ENCODE data around the gene GSK3A. TPM values are rescaled to one million over a fixed set of nuclear protein-coding genes. Genes with fewer than 3 reads are reported as not detected.

Gene GSK3A
- total RNA-seq, 2 donors from 2014 or later: 12.5 to 14.5 TPM

GRCh38 chr19:42252365-42253244 is 10.2 kb upstream of the GSK3A start:
- no peaks in the 10 kb centered on the region for H3K27me3 ChIP-seq
- intact Hi-C loops (cut with DNase I): no loop called here
- H3K9me3 ChIP-seq: no peaks in the 10 kb centered on the region
- peak overlapping the region; percentile 61 to 92 for H3K4me3 ChIP-seq
- H3K4me1 ChIP-seq: peaks cover 36% of the 10 kb centered on the region
- ATAC-seq (peak; percentile 7), DNase-seq (peak; percentile 56 to 65 (median 60))
- 4 to 8% methylated on average over 26 to 27 of the region's 27 CpGs for WGBS, 2 donors
- peak overlapping the region; percentile 94 to 99 (median 98) for H3K27ac ChIP-seq
- H3K36me3 ChIP-seq (replicated peaks in 1 of 2; ENCODE audit: insufficient read depth in 1 of 2, low read depth in 2 of 2): peaks cover 0 to 9% of the 10 kb centered on the region in 2 donors
- TF ChIP-seq POLR2A (IDR thresholded peaks at IDR 0.05): peak in 2 of 3 donors; percentile 35 to 42
- no peak for TF ChIP-seq CTCF (IDR thresholded peaks at IDR 0.05)

GRCh38 chr19:42251572-42252358 is 9.4 kb upstream of the GSK3A start:
- no peak for TF ChIP-seq POLR2A (IDR thresholded peaks at IDR 0.05)
- TF ChIP-seq CTCF (IDR thresholded peaks at IDR 0.05): no peak
- Histone ChIP-seq H3K4me1 (peaks cover 39% of the 10 kb centered on the region), H3K27ac (peak overlapping the region; percentile 50 to 98 (median 96)), H3K9me3 (no peaks in the 10 kb centered on the region), H3K27me3 (no peaks in the 10 kb centered on the region), H3K36me3 (replicated peaks in 1 of 2; ENCODE audit: insufficient read depth in 1 of 2, low read depth in 2 of 2) (peaks cover 0 to 9% of the 10 kb centered on the region in 2 donors), H3K4me3 (no peak overlapping the region)
- DNase-seq (peak in 1 of 4 donors; percentile 17), ATAC-seq (no peak)
- intact Hi-C loops (cut with DNase I): no loop called here
- WGBS, 2 donors: 74 to 77% methylated on average over 4 of the region's 4 CpGs

- intact Hi-C loops (cut with DNase I): no loop called here
- DNase-seq (peak in 2 of 4 donors; percentile 30 to 36), ATAC-seq (no peak)
- Histone ChIP-seq H3K9me3 (no peaks in the 10 kb centered on the region), H3K27me3 (no peaks in the 10 kb centered on the region), H3K4me1 (peaks cover 47% of the 10 kb centered on the region), H3K4me3 (no peak overlapping the region), H3K27ac (peak overlapping the region; percentile 50 to 98 (median 96)), H3K36me3 (replicated peaks in 1 of 2; ENCODE audit: insufficient read depth in 1 of 2, low read depth in 2 of 2) (peaks cover 0 to 9% of the 10 kb centered on the region in 2 donors)
- WGBS, 2 donors: 25 to 42% methylated on average over 16 to 19 of the region's 19 CpGs
- no peak for TF ChIP-seq POLR2A (IDR thresholded peaks at IDR 0.05)
- TF ChIP-seq CTCF (IDR thresholded peaks at IDR 0.05): no peak
Measured at GRCh38 chr19:42250666-42251531, 8.5 kb upstream of the GSK3A start.

GRCh38 chr19:42250183-42250665 is 7.8 kb upstream of the GSK3A start:
- H3K27ac ChIP-seq: peak overlapping the region; percentile 45 to 98 (median 96)
- TF ChIP-seq CTCF (IDR thresholded peaks at IDR 0.05) (no peak), POLR2A (IDR thresholded peaks at IDR 0.05) (no peak)
- peaks cover 0 to 9% of the 10 kb centered on the region in 2 donors for H3K36me3 ChIP-seq (replicated peaks in 1 of 2; ENCODE audit: insufficient read depth in 1 of 2, low read depth in 2 of 2)
- peaks cover 48% of the 10 kb centered on the region for H3K4me1 ChIP-seq
- no peaks in the 10 kb centered on the region for H3K27me3 ChIP-seq
- H3K9me3 ChIP-seq: no peaks in the 10 kb centered on the region
- ATAC-seq (no peak), DNase-seq (no peak)
- 62 to 85% methylated on average over 4 to 11 of the region's 15 CpGs for WGBS, 2 donors
- intact Hi-C loops (cut with DNase I): no loop called here
- no peak overlapping the region for H3K4me3 ChIP-seq

Data from body of pancreas (tissue), 4 donors.